NCI-H1436 treated with DMSO at 0.1 percent for 48 hours (cell line): ENCODE measurements around the gene PDLIM5.
"Not testable (repeated sequence)": the region's sequence is repeated elsewhere in the genome, so short reads cannot be mapped to it uniquely, and the experiment has no call there.

Source experiments
- DNase-seq: peaks from one replicate; lab custom pipeline; 2025; lab: John Stamatoyannopoulos, UW

The PDLIM5 gene

GRCh38 chr4:94463771-94464170 lies 12.0 kb downstream of the PDLIM5 start:
- DNase-seq, result no peak

GRCh38 chr4:94466371-94466770 lies 14.6 kb downstream of the PDLIM5 start:
- DNase-seq, result no peak

DNA sequence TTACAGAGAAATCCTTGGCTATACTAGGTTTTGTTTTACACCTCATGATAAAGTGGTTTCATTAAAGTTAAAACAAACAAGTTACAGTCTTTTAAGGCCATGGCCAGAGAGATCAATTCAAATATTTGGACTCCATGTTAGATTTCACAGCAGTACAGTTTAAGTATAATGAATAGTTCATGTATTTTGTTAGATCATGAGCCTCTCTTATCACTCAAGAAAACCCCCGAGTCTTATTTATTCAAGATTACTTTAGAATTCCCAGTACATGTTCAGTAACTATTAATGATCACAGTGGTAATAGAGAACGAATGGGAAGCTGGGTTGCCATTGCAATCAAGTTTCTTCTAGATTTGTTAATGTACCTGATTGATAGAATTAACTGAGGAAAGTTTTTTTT lies 15.2 kb downstream of the PDLIM5 start:
- DNase-seq, result no peak

DNA sequence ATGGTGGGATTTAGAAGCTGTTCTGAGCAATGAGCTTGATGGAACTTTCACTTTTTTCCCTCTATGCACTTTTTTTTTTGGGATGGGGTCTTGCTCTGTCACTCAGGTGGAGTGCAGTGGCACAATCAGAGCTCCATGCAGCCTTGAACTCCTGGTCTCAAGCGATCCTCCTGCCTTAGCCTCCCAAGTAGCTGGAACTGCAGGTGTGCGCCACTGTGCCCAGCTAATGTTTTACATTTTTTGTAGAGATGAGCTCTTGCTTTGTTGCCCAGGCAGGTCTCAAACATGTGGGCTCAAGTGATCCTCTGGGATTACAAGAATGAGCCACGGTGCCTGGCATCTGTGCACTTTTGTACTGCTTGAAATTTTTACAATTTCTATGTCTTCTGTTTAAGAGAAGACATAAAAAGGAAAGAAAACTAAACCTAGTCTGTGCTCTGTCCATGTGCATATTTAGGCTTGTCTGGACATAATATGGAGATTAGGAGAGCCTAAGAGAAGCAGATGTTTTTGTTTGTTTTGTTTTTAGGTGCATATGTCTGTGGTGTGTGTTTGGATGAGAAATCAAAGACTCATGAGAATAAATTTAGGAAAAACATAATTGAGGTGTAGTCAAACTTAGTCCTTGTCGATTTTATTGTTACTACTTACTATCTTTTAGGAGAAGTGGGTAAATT lies 16.5 kb downstream of the PDLIM5 start:
- no peak for DNase-seq

- no peak for DNase-seq
Measured at GRCh38 chr4:94469221-94469784, 17.6 kb downstream of the PDLIM5 start.

GRCh38 chr4:94470132-94470531 lies 18.4 kb downstream of the PDLIM5 start:
- no peak for DNase-seq

GRCh38 chr4:94470782-94471181 lies 19.0 kb downstream of the PDLIM5 start:
- not testable (repeated sequence) for DNase-seq

DNA sequence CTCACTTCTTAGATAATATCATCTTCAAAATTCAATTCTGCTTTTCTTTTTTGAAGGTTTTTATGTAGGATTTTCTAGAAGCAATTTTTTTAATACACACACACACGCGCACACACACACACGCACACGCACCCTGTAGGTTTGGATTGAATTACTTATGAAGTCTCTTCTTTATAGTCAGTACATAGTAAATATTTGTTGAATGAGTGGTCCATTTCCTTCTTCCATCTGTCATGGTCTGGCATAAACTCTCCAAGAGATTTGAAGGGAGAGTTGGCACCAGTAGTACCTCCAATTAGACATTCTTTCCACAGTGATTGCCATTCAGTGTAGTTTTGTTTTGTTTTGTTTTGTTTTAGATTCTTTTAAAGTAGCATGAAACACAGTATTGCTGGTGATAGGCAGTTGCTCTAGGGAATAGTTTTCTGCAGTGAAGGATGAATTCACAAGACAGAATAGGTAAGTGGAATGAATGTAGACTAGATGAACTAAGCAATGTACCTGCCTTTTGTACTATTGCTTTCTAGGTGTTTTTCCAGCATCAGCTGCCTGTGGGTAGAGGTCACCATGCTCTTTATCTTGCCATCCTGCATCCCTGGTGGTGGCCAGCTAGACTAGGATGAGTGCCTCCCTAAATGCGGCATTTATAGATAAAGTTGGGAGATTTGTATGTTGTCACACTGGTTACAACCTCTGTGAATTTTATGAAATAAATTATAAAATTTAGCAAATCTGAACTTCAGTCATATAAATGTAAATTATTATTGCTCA lies 20.5 kb downstream of the PDLIM5 start:
- DNase-seq, result no peak

DNA sequence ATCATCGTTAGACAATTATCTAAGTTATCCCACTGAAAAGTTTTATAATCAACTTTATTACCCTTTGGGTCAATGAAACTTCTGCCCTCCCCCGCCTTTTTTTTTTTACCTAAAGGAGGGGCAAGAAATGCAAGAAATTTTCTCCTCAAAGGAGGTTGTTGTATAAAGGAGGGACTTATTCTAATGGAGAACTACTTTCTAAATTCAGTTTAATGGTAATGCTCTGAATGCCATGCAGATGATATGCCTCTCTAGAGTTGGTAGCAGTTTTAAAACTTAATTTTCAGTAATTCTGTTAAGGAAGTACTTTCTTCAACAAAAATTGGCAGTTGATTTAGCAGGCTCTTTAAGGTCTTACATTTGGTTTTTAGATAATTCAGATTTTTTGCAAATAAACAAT lies 23.3 kb downstream of the PDLIM5 start:
- DNase-seq, result no peak

DNA sequence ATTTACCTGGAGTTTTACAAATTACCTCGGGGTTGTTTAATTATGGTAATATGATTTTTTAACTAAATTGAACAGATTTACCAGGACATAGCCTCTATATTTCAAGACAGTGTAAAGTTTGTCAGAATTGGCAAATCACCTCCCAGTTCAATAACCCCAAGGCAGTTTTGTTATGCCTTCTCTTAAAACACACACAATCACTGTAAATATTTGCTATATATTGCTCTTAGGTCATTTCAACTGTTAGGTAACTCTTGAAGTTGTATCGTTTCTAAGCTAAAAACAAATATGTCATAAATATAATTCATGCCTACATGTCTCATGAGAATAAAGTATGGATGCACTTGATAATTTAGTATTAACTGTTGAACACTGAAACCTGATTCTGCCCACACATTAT lies 24.1 kb downstream of the PDLIM5 start:
- no peak for DNase-seq

DNA sequence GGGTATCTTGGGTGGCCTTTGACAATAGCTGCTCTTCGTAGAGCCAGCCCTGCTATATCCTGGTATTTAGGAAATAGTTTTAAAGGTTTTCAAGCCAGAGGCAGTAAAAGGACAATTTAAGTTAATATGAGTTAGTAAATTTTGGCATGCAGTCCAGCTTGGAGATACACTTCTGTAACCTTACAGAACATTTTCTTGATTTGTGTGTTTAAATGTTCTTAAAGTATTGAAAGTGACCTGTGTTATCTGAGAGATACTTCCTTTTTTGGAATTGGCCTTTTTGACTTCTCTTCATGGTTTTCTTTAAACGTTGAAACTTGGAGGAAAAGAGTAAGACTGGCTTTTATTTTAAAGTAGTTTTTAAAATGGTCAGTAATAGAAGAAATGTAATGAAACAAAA lies 25.5 kb downstream of the PDLIM5 start:
- DNase-seq, result no peak

GRCh38 chr4:94478805-94479204 lies 27.1 kb downstream of the PDLIM5 start:
- not testable (repeated sequence) for DNase-seq

- DNase-seq, result no peak
Measured at GRCh38 chr4:94479358-94480141, 27.8 kb downstream of the PDLIM5 start.

DNA sequence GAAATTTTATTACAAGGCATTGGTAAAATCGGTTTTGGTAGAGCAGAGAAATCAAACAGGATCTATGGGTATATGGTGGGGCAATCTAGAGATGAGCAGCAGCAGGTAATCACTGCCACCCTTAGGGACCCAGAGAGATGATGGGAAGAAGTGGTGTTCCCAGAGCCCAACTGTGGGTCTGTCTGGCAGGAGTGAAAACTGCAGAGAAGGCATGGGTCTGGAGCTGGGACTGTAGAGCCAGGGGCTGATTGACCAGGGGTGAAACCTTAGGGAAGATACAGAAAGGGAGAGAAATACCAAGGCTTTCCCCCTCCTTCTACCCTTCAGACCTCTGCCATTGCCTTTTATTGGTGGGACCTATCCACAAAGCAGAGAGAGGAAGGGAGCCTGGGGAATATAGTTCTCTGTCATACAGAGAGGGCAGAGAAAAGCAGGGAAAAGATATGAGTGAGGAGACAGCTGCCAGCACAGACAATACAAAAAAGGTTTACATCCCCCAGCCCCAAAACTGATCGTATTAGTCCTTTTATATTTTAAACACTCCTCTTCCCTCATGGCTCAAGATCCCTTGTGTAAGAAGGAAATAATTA lies 28.7 kb downstream of the PDLIM5 start:
- no peak for DNase-seq

DNA sequence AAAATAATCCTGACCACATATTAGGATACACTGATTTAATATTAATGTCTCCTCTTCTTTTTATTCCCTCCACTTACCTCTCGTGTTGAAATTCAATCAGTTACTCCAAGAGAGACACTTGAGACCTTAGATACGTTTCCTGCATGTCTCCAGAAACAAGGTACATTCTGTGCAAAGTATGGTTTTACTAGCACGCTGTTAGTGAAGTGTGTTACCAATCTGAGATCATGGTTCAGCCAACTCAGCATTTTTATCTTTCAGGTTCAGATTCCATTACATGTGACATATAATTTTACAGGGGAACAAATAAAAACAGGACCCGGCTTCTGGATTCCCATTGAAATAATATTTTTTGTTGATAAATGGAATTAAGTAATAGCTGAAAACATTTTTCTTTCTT lies 32.2 kb downstream of the PDLIM5 start:
- no peak for DNase-seq

DNA sequence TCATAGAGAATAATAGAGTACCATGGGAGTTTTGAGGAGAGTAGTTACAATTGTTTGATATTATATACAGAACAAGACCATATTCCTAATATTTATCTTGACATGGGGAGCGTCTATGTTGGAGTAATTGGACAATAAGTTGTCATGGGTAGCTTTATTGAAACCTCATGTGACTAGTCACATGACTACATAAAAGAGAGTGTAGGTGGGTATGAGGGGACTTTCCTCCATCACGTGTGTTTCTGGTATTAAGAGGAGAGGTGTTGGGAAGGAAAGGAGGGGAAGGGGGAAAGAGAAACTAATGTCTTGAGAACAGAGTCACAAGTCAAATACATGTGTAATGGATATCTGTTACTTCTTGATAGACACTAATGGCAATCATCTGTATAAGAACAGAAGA lies 33.1 kb downstream of the PDLIM5 start:
- no peak for DNase-seq

GRCh38 chr4:94486372-94486801 lies 34.6 kb downstream of the PDLIM5 start:
- no peak for DNase-seq

DNA sequence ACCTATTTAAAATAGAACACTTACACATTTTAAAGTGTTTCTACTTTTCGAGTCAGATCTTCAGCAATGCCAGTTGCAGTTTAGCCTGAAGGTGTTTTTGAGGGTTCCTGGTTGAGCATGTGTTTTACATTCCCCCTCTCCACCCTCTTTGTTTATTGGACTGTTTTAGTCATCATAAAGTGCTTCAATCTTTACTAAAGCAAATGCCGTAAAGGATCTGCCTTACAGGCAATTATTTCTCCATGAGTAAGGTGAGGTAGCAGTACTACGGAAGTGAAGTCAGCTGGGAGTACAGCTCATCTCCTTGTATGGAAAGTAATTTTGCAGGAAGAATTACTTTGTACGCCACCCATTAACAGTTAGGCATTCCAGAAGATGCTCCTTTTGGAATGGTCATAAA lies 36.9 kb downstream of the PDLIM5 start:
- DNase-seq, result no peak

- no peak for DNase-seq
Measured at GRCh38 chr4:94489098-94489497, 37.4 kb downstream of the PDLIM5 start.

DNA sequence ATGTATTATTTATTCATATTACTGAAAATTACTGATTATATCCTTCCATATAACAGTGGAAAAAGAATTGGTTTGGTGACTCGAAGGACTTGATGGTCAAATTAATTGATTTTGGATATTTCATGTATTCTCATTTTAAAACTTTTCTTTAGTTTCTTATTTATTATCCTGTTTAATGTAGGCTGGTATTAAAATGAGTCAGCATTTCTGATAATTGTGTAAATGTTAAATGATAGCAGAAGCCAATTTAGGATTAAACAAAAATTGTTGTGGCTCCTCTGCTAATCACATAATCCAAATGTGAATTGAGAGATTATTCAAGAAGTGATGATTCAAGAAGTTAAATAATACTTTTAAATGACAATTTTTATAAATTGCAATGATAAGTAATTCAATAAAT lies 38.7 kb downstream of the PDLIM5 start:
- no peak for DNase-seq

- DNase-seq, result no peak
Measured at GRCh38 chr4:94491322-94491721, 39.6 kb downstream of the PDLIM5 start.

DNA sequence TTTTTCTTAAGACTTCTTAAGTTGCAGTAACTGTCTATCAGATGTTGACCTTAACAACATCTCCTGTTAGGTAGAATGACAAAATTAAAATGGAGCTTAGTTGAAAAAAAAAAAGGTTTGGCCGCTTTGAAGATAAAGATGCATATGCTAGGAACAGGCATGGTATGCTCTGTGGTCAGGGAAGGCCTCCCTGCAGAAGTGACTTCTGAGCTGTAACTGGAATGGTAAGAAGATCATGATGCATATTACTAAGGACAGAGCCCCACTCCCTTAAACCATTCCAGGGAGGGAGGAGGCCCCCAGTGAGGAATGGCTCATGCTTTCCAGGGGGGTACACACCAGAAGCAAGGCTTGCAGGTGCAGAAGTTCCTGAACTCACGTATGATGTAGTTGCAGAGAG lies 43.7 kb downstream of the PDLIM5 start:
- DNase-seq, result no peak
